WTC11 (cell line): Measurements from ENCODE around the gene PITPNM1. TPM values are rescaled to one million over a fixed set of nuclear protein-coding genes. Genes with fewer than 3 reads are reported as not detected.

Source experiments
- ATAC-seq: fragments of 200-7000 bp; cut with Tn5 transposase; 2 replicates; pipeline ENCODE4 v1.10.0; 2021; ENCODE audit warnings: mild to moderate bottlenecking, moderate library complexity
- CTCF ChIA-PET: fragments of 300-600 bp; sonication (Branson Sonifier 250); formaldehyde crosslinking; loops from one replicate; lab custom pipeline; 2021; ENCODE audit warnings: antibody characterized with exemption; lab: Charles Lee
- POLR2A ChIA-PET: fragments of 350-600 bp; sonication (Branson Sonifier 250); formaldehyde crosslinking; loops from one replicate; lab custom pipeline; 2021; ENCODE audit warnings: antibody characterized with exemption; lab: Charles Lee
- DNase-seq: peaks from one replicate; pipeline ENCODE4 v3.0.0; 2021; ENCODE audit warnings: low spot score
- H3K27ac Mint-ChIP-seq: 2 replicates; pipeline ENCODE4 v1.8.0; 2021; ENCODE audit warnings: mixed read lengths
- H3K27me3 Mint-ChIP-seq: 2 replicates; pipeline ENCODE4 v1.8.0; 2021; ENCODE audit warnings: low read depth, mild to moderate bottlenecking, moderate library complexity, mixed read lengths
- H3K36me3 Mint-ChIP-seq: 2 replicates; pipeline ENCODE4 v1.8.0; 2021; ENCODE audit warnings: mixed read lengths
- H3K4me1 Mint-ChIP-seq: 2 replicates; pipeline ENCODE4 v1.8.0; 2022; ENCODE audit warnings: mixed read lengths
- H3K4me3 Mint-ChIP-seq: 2 replicates; pipeline ENCODE4 v1.8.0; 2021; ENCODE audit warnings: mild to moderate bottlenecking, moderate library complexity, mixed read lengths
- H3K9me3 Mint-ChIP-seq: 2 replicates; pipeline ENCODE4 v1.8.0; 2021; ENCODE audit warnings: mixed read lengths
- GTF2I ChIP-seq: fragments of 250-450 bp; sonication (Bioruptor Pico); conservative IDR thresholded peaks from 2 replicates; pipeline ENCODE4 v1.4.0; 2021; ENCODE audit warnings: mild to moderate bottlenecking
- NFATC4 ChIP-seq: fragments of 250-450 bp; sonication (Bioruptor Pico); IDR thresholded peaks from 2 replicates; pipeline ENCODE4 v1.9.0; 2021; ENCODE audit warnings: mild to moderate bottlenecking
- TP53 ChIP-seq: sonication (generic); formaldehyde crosslinking; IDR thresholded peaks from 2 replicates; pipeline ENCODE4 v1.8.1; 2023; ENCODE audit warnings: mild to moderate bottlenecking, missing genetic modification reagents
- ZNF281 ChIP-seq: sonication (generic); formaldehyde crosslinking; IDR thresholded peaks from 2 replicates; pipeline ENCODE4 v1.8.0; 2023; ENCODE audit warnings: mild to moderate bottlenecking, missing genetic modification reagents
- ZNF416 ChIP-seq: fragments of 250-450 bp; sonication (Bioruptor Pico); IDR thresholded peaks from 2 replicates; pipeline ENCODE4 v1.9.0; 2021; ENCODE audit warnings: mild to moderate bottlenecking, inconsistent platforms
- ZNF423 ChIP-seq: fragments of 250-450 bp; sonication (Bioruptor Pico); IDR thresholded peaks from 2 replicates; pipeline ENCODE4 v2.1.2; 2022; ENCODE audit warnings: mild to moderate bottlenecking, moderate library complexity
- total RNA-seq: library from RNA; stranded (reverse); gene quantifications from 3 replicates; pipeline ENCODE4 v1.2.3, GENCODE V29; 2021
- TF ChIP-seq, protein P1 (sequence below): sonication (generic); formaldehyde crosslinking; conservative IDR thresholded peaks from 2 replicates; pipeline ENCODE4 v1.8.1; 2022; ENCODE audit warnings: mild to moderate bottlenecking, missing genetic modification reagents
- TF ChIP-seq, protein P2 (sequence below): sonication (generic); formaldehyde crosslinking; IDR thresholded peaks from 2 replicates; pipeline ENCODE4 v1.8.0; 2023; ENCODE audit warnings: missing genetic modification reagents, mild to moderate bottlenecking, borderline replicate concordance
- TF ChIP-seq, protein P3 (sequence below): sonication (generic); formaldehyde crosslinking; IDR thresholded peaks from 2 replicates; pipeline ENCODE4 v1.8.0; 2022; ENCODE audit warnings: mild to moderate bottlenecking, missing genetic modification reagents

PITPNM1 gene
- total RNA-seq, 1 experiment from 2014 or later = 55.4 TPM

DNA sequence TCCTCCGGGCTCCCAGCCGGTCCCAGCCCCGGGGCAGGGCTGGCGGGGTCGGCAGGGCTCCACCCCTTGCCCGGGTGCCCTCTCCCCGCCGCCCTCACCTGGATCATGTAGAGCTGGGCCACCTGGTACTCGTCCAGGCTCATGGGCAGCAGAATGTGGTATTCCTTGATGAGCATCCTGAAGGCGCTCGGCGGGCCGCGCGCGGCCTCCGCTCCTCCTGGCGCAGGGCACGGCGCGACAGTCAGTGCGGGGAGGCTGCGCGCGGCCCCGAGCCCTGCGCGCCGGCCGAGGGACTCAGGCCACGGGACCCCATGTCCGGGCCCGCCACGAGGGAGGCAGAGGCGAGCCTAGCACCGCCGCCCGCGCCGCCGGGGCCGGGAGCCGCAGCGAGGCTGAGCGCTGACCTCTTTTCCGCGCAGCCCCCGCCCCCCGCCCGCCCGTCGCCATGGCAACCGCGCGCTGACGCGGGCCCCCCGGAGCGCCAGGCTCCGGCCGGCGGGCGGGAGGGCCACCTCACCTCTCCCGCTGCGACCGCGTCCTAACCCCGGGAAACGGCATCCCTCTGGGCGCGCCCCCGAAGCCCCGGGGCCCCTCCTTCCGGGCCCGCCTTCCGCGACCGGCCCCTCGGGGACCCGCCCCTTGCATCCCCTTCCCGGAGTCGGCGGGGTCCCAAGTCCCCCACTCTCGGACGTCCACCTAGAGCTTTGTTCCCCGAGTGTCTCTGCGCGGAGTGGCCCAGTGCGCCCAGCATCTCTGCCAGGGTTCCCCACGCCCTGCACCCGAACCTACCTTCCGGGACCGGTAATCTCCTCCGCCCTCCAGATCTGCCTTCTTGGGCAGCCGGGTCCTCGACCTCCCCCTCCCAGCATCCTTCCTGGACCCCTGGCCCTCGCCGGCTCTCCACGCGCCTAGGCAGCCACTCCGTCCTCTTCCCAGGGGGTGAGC, 886 bp downstream of the PITPNM1 start:
- Mint-ChIP-seq H3K36me3 (peaks cover 2% of the 10 kb centered on the region; the same call in 1 of the 2 replicates), H3K4me1 (peaks cover 29% of the 10 kb centered on the region), H3K27ac (no peak overlapping the region)
- ChIA-PET POLR2A (no interaction called here), CTCF (interaction anchor here (1.1 kb wide), 1 partner anchor 79 kb away, joined by 3 read pairs; the partner anchor contains the start of gene GSTP1)
- DNase-seq = no peak
- TF ChIP-seq ZNF416 (CRISPR knock-in tag) (no peak), TP53 (CRISPR knock-in tag) (no peak), NFATC4 (CRISPR knock-in tag) (no peak), ZNF423 (peak; percentile 63), GTF2I (CRISPR knock-in tag) (no peak)
- TF ChIP-seq, protein P1, sequence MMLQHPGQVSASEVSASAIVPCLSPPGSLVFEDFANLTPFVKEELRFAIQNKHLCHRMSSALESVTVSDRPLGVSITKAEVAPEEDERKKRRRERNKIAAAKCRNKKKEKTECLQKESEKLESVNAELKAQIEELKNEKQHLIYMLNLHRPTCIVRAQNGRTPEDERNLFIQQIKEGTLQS (CRISPR knock-in tag) = no peak
- TF ChIP-seq, protein P2, sequence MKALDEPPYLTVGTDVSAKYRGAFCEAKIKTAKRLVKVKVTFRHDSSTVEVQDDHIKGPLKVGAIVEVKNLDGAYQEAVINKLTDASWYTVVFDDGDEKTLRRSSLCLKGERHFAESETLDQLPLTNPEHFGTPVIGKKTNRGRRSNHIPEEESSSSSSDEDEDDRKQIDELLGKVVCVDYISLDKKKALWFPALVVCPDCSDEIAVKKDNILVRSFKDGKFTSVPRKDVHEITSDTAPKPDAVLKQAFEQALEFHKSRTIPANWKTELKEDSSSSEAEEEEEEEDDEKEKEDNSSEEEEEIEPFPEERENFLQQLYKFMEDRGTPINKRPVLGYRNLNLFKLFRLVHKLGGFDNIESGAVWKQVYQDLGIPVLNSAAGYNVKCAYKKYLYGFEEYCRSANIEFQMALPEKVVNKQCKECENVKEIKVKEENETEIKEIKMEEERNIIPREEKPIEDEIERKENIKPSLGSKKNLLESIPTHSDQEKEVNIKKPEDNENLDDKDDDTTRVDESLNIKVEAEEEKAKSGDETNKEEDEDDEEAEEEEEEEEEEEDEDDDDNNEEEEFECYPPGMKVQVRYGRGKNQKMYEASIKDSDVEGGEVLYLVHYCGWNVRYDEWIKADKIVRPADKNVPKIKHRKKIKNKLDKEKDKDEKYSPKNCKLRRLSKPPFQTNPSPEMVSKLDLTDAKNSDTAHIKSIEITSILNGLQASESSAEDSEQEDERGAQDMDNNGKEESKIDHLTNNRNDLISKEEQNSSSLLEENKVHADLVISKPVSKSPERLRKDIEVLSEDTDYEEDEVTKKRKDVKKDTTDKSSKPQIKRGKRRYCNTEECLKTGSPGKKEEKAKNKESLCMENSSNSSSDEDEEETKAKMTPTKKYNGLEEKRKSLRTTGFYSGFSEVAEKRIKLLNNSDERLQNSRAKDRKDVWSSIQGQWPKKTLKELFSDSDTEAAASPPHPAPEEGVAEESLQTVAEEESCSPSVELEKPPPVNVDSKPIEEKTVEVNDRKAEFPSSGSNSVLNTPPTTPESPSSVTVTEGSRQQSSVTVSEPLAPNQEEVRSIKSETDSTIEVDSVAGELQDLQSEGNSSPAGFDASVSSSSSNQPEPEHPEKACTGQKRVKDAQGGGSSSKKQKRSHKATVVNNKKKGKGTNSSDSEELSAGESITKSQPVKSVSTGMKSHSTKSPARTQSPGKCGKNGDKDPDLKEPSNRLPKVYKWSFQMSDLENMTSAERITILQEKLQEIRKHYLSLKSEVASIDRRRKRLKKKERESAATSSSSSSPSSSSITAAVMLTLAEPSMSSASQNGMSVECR (CRISPR knock-in tag) = peak; percentile 36; the same call in 1 of the 2 replicates
- TF ChIP-seq, all 79 proteins: peak for 2
- H3K4me3 Mint-ChIP-seq = peak overlapping the region; percentile 76
- H3K27me3 Mint-ChIP-seq = peaks cover 12% of the 10 kb centered on the region
- ATAC-seq = no peak
- H3K9me3 Mint-ChIP-seq = no peaks in the 10 kb centered on the region

GRCh38 chr11:67503119-67504004, 1.8 kb downstream of the PITPNM1 start:
- H3K36me3 Mint-ChIP-seq = peaks cover 2% of the 10 kb centered on the region; the same call in 1 of the 2 replicates

More at GRCh38 chr11:67503119-67504004, 1.8 kb downstream of the PITPNM1 start:
- H3K27ac Mint-ChIP-seq = no peak overlapping the region
- H3K4me3 Mint-ChIP-seq = peak overlapping the region; percentile 55
- POLR2A ChIA-PET = no interaction called here
- no peak for ATAC-seq
- peaks cover 12% of the 10 kb centered on the region for H3K27me3 Mint-ChIP-seq
- H3K9me3 Mint-ChIP-seq = no peaks in the 10 kb centered on the region
- TF ChIP-seq, protein P3, sequence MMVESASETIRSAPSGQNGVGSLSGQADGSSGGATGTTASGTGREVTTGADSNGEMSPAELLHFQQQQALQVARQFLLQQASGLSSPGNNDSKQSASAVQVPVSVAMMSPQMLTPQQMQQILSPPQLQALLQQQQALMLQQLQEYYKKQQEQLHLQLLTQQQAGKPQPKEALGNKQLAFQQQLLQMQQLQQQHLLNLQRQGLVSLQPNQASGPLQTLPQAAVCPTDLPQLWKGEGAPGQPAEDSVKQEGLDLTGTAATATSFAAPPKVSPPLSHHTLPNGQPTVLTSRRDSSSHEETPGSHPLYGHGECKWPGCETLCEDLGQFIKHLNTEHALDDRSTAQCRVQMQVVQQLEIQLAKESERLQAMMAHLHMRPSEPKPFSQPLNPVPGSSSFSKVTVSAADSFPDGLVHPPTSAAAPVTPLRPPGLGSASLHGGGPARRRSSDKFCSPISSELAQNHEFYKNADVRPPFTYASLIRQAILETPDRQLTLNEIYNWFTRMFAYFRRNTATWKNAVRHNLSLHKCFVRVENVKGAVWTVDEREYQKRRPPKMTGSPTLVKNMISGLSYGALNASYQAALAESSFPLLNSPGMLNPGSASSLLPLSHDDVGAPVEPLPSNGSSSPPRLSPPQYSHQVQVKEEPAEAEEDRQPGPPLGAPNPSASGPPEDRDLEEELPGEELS = no peak
- TF ChIP-seq ZNF281 (CRISPR knock-in tag) = no peak
- no peak for DNase-seq
- CTCF ChIA-PET = interaction anchor here (1.1 kb wide), 2 partner anchors 102 to 152 kb away, joined by 3 read pairs; partner anchors contain the start of gene PPP1CA
- H3K4me1 Mint-ChIP-seq = peaks cover 25% of the 10 kb centered on the region
